RKO (cell line): ENCODE data around the gene ADARB2.

ENCODE experiments used
- DNase-seq: peaks from one replicate; pipeline ENCODE4 v3.0.0-alpha.2; 2016; ENCODE audit warnings: low spot score

ADARB2 gene

DNA sequence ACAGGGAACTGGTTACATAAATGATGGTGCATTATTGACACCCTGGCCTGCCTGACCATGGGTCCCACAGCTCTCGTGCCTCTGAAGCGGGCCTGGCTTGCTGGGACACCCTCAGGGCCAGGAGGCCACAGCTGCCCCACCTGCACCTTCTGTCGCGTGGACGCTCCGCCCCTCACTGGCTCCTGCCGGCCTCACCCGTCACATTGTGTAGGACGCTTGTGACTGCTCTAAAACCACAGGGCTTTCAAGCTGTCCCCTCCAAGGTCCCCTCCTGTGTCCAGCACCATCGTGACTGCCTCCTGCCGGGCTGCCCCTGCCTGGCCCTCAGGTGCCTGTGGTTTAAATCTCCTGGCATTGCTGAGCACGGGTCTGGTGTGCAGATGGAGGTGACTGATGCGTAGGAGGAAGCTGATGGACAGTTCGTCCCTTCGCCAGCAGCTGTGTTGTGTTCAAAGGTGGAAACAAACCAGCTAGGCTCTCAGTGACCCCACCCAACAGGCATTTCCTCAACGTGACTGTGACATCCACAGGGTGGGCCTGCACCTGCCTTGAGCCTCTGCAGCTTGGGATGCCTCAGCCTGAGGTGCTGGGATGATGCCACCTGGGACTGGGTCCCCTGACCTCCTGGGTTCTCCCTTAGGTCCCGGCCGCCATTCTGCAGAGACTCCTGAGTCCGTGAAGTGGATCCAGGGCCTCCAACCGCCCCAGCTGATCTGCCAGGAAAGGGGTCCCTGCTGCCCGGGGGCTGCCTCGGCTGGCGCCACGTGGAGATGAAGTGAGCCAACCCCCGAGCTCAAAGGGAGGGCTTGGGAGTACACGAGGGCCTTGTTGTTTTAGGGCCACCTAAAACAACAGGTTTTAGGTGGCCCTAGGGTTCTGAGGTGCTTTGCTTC, 532.6 kb downstream of the ADARB2 start:
- no peak for DNase-seq

DNA sequence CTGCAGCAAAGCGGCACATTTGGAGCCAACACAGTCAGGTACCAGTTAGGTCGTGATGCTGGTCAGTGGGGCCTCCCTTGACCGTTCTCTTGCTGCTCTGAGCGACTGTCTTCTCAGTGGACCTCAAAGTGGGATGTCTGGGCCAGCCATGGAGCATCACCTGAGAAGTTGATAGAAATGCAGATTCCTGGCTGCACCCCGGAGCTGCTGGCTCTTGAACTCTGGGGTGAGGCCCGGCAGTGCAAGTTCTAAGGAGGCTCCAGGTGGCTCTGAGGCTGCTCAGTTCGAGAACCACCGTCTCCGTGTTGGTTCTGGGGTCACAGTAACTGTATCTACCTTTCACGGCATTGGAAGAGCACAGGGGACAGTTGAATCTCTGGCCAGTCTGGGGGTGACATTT, 533.6 kb downstream of the ADARB2 start:
- DNase-seq: no peak

DNA sequence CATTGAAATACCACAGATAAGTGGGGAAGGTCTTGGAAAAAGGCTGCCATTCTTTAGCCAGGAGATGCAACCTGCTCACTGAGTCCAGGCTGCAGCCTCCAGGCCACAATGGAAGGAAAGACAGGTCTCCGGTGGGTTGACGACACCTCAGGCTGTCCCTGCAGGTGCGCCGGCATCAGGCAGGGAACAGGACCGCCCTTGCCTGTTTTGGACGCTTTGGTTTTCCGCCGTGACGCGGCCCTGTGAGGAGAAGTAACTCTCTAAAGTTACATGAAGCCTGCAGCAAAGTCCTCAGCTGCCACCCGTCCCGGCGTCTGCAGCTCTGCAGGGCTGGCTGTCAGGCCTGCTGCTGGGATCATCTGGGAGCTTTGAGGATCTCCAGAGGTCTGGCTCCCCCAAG, 534.1 kb downstream of the ADARB2 start:
- no peak for DNase-seq

GRCh38 chr10:1202343-1202742, 535.0 kb downstream of the ADARB2 start:
- DNase-seq: no peak

DNA sequence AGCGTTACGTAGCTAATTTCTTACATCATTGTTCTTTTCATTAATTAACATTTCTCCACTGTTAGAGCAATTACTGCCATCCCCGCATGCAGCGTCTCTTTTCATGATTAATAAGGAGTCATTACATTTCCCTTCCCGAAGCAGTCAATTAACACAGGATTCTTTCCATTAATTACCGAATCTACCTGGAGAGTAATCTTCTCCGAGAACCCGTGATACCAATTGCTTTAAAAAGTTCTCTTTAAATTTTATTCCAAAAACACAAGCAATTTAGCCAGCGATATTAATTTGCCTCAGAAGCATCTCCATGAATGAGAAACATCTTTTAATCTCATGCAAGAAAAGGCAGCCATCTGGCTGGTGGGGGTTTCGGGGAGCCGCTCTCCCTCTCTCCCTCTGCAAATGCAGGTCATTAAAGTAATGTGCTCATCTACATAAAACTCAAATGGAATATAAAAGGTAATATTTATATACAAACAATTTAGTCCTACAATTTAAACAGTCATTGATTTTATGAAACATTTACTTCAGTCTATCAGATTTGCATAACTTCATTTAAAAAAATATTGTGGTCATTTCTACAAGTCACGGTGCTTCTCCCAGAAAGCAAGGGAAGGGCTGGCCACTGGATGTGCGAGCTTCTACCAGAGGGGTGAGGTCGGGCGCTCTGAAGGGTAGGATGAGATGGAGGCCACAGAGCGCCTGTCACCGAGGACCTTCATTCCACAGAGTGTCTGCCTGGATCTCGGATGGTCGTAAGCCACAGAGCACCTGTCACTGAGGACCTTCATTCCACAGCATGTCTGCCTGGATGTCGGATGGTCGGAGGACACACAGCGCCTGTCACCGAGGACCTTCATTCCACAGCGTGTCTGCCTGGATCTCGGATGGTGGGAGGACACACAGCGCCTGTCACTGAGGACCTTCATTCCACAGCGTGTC, 536.2 kb downstream of the ADARB2 start:
- no peak for DNase-seq

GRCh38 chr10:1199897-1200721, 537.2 kb downstream of the ADARB2 start:
- DNase-seq: no peak

- DNase-seq: no peak
Observed at GRCh38 chr10:1199345-1199673, 538.0 kb downstream of the ADARB2 start.

GRCh38 chr10:1198453-1199344, 538.6 kb downstream of the ADARB2 start:
- DNase-seq: no peak

DNA sequence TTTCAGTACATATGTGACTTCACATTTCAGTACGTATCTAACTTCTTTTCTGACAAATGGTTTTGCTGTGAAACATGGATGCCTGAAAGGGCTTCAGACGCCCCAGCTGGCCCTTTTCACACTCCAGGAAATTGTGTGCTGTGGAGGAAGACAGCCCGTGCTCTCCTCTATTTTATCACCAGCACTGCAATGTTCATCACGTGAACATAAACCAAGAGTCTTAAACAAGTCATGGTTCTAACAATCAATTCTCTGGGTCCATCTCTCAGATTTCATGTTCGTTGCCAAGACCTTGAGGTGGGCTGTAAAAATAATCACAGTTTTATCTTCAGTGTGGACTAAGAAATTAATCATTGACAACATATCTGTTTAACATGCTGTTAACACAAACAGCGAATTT, 539.9 kb downstream of the ADARB2 start:
- no peak for DNase-seq

- DNase-seq: no peak
Observed at GRCh38 chr10:1196656-1197055, 540.7 kb downstream of the ADARB2 start.

DNA sequence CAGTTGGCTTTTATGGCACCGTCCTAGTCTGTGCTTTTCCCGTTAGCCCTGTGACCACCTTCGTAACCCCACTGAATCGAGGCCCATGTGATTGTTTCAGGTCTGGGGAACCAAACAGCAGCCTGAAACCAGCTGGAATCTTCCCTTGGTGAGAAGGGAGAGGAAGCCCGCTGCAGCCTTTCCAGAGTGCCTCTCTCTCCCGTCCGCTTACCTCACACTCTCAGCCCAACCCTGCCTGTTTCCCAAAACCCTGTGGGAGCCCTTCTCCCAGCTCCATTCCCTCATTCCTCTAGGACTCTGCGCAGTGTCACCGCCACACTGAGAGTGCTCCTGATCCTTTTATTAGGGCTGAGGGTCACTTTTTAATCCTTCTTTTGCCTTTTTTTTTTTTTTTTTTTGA, 541.5 kb downstream of the ADARB2 start:
- DNase-seq: no peak

DNA sequence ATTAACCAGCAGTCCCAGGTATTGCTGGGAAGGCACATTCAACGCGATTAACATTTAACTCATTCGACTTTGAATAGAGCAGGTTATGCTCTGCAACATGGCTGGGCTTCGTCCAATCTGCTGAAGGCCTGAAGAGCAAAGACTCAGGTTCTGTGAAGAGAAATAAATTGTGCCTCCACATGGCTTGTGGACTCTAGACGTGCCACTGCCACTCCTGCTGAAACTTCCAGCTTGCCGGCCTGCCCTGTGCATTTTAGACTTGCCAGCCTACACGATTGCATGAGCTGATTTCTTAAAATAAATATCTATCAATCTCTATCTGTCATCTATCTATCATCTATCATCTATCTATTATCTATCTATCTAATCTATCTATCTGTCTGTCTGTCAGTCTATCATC, 543.2 kb downstream of the ADARB2 start:
- DNase-seq: no peak

DNA sequence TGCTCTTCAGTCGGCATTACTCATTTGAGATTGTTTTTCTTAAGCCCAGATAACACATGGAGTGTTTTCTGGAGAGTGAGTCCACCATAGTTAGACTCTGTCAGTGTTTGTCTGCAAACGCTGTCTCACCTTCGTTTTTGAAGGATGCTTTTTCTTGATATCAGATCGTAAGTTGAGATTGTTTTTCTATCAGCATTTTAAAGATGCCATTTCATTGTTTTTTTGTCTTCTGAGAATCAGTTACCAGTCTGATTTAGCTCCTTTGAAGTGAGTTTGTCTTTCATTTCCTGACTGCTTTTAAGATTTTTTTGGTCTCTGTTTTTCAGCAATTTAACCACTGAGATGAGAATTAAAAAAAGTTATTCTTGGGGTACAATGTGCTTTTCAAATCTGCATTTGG, 543.8 kb downstream of the ADARB2 start:
- DNase-seq: no peak

DNA sequence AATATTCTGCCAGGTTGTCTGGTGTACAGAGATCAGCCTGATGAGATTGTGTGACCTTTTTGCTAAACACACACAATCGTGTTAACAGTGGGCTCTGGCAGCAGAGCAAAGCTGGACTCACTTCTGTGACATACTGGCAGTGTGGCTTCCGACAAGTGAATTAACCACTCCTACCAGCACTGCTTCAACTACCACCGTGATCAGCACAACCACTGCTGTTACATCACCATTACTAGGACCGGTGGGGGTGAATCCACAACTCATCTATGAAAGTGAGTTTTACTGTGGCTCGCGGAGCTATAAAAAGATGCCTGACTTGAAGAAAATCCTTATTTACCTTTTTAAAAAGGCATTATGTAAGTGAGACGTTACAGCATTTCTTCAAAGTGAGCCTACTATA, 545.6 kb downstream of the ADARB2 start:
- DNase-seq: no peak

DNA sequence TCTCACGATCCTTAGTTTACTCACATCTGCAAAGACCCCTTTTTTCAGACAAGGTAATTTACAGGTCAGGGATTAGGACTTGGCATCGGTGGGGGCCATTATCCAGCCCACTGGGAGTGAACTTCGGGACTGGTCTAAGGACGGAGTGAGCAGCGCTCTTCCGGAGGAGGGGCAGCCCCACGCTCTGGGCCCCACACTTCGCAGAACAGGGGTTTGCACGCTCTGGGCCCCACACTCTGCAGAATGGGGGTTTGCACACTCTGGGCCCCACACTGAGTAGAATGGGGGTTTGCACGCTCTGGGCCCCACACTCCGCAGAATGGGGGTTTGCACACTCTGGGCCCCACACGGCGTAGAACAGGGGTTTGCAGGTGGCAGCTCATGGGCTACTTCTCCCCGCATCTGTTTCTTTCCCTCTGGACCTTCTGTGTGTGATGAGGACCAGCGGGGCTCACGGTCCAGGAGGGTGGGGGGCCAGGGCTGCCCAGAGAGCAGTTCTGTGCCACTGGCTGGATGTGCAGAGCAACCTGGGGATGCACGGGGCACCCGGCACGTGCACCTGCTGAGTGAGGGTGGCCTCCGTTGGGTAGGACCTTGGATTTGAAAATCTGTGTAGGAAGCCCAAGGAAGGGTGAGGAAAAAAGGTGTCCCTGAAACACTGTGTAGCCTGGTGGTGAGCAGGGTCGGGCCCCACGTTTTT, 546.4 kb downstream of the ADARB2 start:
- DNase-seq: no peak

DNA sequence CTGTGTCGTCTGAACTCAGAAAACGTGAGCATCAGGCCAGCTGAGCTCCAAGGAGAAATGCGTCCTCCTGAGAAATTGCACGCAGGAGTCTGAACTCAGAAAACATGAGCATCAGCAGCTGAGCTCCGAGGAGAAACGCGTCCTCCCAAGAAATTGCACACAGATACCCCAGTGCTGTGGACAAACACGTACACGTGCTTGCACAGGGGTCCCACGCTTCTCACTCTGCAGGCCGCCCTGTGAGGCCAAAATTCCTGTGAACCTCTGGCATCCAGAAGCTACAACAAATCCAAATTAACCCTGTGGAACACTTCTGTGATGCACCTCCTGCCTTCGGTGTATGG, 547.3 kb downstream of the ADARB2 start:
- DNase-seq: no peak

DNA sequence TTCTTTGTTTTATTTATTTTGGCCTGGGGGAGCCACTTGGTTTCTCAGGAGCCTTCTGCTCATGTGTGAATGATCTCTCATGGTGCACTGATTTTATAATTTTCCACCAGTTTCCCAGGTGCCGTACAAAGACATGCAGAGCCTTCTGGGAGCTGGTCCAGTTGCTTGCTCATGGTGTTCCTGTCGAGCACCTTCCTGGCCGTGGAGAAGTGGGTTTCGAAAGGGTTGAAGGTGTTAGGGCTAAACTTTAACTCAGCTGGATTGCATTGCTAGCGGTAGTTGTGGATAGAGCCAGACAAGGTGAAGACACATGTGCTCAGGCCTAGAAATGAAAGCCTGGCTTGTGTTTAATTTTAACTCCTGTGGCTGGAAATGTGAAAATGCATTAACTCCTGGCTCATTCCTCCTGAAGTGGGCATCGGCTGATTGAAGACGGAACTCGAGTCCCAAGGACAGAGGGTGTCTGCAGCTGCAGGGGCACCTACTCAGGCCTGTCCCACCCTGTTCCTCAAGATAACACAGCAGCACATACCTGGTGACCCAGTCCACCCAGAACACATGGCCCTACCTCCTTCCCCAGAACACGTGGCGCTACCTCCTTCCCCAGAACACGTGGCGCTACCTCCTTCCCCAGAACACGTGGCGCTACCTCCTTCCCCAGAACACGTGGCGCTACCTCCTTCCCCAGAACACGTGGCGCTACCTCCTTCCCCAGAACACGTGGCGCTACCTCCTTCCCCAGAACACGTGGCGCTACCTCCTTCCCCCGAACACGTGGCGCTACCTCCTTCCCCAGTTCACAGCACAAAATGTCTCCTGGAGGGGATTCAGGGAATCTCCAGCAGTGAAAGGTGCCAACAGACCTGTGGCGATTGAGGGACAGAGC, 547.9 kb downstream of the ADARB2 start:
- DNase-seq: no peak

DNA sequence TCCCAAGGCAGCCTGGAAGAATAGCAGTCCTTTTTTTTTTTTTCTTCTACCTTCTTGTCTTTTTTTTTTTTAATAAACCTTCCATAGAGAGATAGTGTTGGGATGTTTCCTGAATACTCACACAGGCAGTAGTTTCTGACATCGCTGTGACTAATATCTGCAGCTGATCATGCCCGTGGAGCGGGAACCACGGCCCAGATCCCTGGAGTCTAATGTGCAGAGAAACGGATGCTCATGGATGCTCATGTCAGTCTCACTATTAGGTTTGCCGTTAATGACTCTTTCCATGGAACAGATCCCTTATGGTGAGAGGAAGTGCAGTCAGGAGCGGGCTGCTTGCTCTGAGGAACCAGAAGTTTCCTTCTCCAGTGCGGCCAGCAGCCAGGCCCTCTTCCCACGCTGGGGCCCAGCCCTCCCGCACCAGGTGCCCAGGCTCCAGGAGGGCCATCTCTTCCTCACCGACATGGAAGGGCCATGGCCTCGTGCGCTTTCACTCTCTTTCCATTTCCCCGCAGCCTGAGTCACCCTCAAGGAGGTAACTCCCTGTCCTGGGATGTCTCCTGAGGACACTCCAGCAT, 548.7 kb downstream of the ADARB2 start:
- DNase-seq: peak; percentile 19

DNA sequence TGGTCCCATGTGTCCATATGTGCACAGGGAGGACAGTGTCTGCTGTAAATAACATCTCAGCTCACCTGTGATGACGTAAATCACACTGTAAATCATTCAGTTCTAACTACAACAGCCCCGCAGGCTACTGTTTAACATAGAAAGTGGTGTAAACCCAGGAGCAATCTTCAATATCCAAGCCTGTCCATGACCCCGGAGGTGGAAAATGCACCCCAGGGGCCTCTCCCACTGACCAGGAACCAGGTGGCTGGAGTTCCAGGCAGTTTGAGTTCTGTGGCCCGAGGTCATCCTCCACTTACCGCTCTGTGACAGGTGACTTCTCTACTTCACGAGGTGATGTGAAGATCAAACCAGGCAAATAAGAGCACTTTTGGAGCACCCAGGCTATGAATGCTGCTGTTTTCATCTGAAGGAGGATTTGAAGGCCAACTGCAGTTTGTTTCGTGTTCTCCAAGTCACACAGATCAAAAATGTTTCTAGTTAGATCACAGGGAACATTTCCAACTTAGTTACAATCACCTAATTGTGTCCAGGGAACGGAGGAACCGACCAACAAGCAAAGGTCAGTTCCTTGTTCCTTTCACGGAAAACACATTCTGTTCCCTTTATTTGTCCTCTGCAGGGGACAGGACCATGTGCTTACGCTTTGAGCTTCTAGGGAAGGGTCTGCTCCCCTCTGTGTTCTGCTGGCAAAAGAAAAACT, 549.3 kb downstream of the ADARB2 start:
- DNase-seq: no peak
